HepG2 (cell line): Measurements from ENCODE around the gene PCDHGB1. TPM values are rescaled to one million over a fixed set of nuclear protein-coding genes. Genes with fewer than 3 reads are reported as not detected.

Source experiments
- ATAC-seq: fragments of 200-7000 bp; cut with Tn5 transposase; 3 replicates; pipeline ENCODE4 v1.9.1; 2020; ENCODE audit warnings: mild to moderate bottlenecking, moderate library complexity
- BruUV-seq: library from RNA; stranded (reverse); fragments of 400-500 nt; replicated peaks from 2 replicates; lab custom pipeline; 2021; lab: Mats Ljungman, UMichigan
- CTCF ChIA-PET: fragments of 300-600 bp; formaldehyde crosslinking; extraction: SDS; loops from one replicate; lab custom pipeline; 2021; ENCODE audit warnings: low total read pairs, inconsistent platforms, low intra/inter-chr PET ratio; lab: Yijun Ruan, JAX
- POLR2A ChIA-PET: fragments of 350-600 bp; sonication (Branson Sonifier 250); formaldehyde crosslinking; loops from one replicate; lab custom pipeline; 2020; ENCODE audit warnings: antibody characterized with exemption, inconsistent platforms; lab: Yijun Ruan, JAX
- DNase-seq: peaks from one replicate; pipeline ENCODE4 v3.0.0-alpha.2; 2015; ENCODE audit warnings: low spot score
- FAIRE-seq: peaks from 3 replicates; lab custom pipeline; 2011; peaks lifted over from hg19 to GRCh38; lab: Jason Lieb, UNC
- H2AFZ ChIP-seq: one replicate; pipeline ENCODE4 v1.6.1; 2011; ENCODE audit warnings: low read length, inconsistent platforms
- H3K27ac ChIP-seq: fragments of 300-600 bp; 3 replicates; pipeline ENCODE4 v1.8.0; 2011; ENCODE audit warnings: mixed run types, mild to moderate bottlenecking, mixed read lengths, low read length, inconsistent platforms; ENCODE audit not compliant: insufficient read depth; ENCODE audit errors: extremely low read length
- H3K27me3 ChIP-seq, 2 experiments: fragments of 200-600 bp in 1 of 2; 2 replicates in 1 of 2; 3 replicates in 1 of 2; pipeline versions ENCODE4 v1.6.0 to v1.8.0; 2011; ENCODE audit warnings: low read length in 2 of 2, mild to moderate bottlenecking in 2 of 2, moderate library complexity in 2 of 2, inconsistent platforms in 1 of 2; ENCODE audit not compliant: insufficient read depth in 2 of 2, control insufficient read depth in 1 of 2
- H3K36me3 ChIP-seq, 2 experiments: fragments of 200-600 bp in 1 of 2; replicated peaks in 1 of 2; 2 replicates in 1 of 2; 3 replicates in 1 of 2; pipeline versions ENCODE4 v1.5.1 to v1.8.0; 2011; ENCODE audit warnings: low read length in 2 of 2, inconsistent platforms in 1 of 2; ENCODE audit not compliant: insufficient read depth in 2 of 2, control insufficient read depth in 1 of 2
- H3K4me1 ChIP-seq: 2 replicates; pipeline ENCODE4 v1.5.1; 2012; ENCODE audit warnings: low read length, inconsistent platforms; ENCODE audit not compliant: insufficient read depth
- H3K4me2 ChIP-seq: 2 replicates; pipeline ENCODE4 v1.6.0; 2011; ENCODE audit warnings: low read depth, low read length, inconsistent platforms
- H3K4me3 ChIP-seq, 3 experiments: fragments of 200-600 bp in 1 of 3; sonication (generic), shearing (Covaris generic) in 1 of 3; replicated peaks in 1 of 3; 2 replicates each; pipeline ENCODE4 v1.5.1; 2011 to 2016; ENCODE audit warnings: low read length in 3 of 3, inconsistent platforms in 2 of 3, low read depth in 2 of 3, mild to moderate bottlenecking in 2 of 3, control low read depth in 1 of 3, mixed read lengths in 1 of 3; ENCODE audit not compliant: insufficient read depth in 1 of 3
- H3K79me2 ChIP-seq: one replicate; pipeline ENCODE4 v1.6.1; 2011; ENCODE audit warnings: low read length, inconsistent platforms; ENCODE audit not compliant: insufficient read depth
- H3K9ac ChIP-seq: 2 replicates; pipeline ENCODE4 v1.6.0; 2011; ENCODE audit warnings: mild to moderate bottlenecking, low read depth, low read length, inconsistent platforms; ENCODE audit not compliant: insufficient read depth
- H3K9me3 ChIP-seq: 2 replicates; pipeline ENCODE4 v1.5.1; 2012; ENCODE audit warnings: mild to moderate bottlenecking, low read length
- H4K20me1 ChIP-seq: 2 replicates; pipeline ENCODE4 v1.6.0; 2011; ENCODE audit warnings: inconsistent platforms, mild to moderate bottlenecking, low read length, moderate library complexity; ENCODE audit not compliant: insufficient read depth
- DMAP1 ChIP-seq: IDR thresholded peaks from 2 replicates; pipeline ENCODE4 v1.6.1; 2016
- HMGA1 ChIP-seq: sonication (generic); formaldehyde crosslinking; conservative IDR thresholded peaks from 2 replicates; pipeline ENCODE4 v1.4.0; 2020; ENCODE audit warnings: missing genetic modification reagents
- HNRNPUL1 ChIP-seq: fragments of 200-400 bp; formaldehyde crosslinking; IDR thresholded peaks from 2 replicates; pipeline ENCODE4 v1.6.1; 2017; ENCODE audit warnings: low read depth, mild to moderate bottlenecking, low read length, moderate library complexity
- MXD3 ChIP-seq: IDR thresholded peaks from 2 replicates; pipeline ENCODE4 v1.6.1; 2016; ENCODE audit warnings: mild to moderate bottlenecking, missing biosample characterization, missing genetic modification reagents
- SCMH1 ChIP-seq: sonication (generic); formaldehyde crosslinking; IDR thresholded peaks from 2 replicates; pipeline ENCODE4 v1.9.0; 2021; ENCODE audit warnings: missing genetic modification reagents, mild to moderate bottlenecking, borderline replicate concordance
- SMARCC2 ChIP-seq: fragments of 450-650 bp; IDR thresholded peaks from 2 replicates; pipeline ENCODE4 v1.6.1; 2017; ENCODE audit warnings: antibody characterized with exemption, mild to moderate bottlenecking
- ZNF256 ChIP-seq: sonication (generic); formaldehyde crosslinking; conservative IDR thresholded peaks from 2 replicates; pipeline ENCODE4 v1.4.0; 2020; ENCODE audit warnings: missing genetic modification reagents
- ZNF749 ChIP-seq: sonication (generic); formaldehyde crosslinking; IDR thresholded peaks from 2 replicates; pipeline ENCODE4 v1.8.0; 2022; ENCODE audit warnings: mild to moderate bottlenecking, missing genetic modification reagents, moderate library complexity, borderline replicate concordance
- WGBS: methylation state at CpG from one replicate; pipeline ENCODE4 v1.1.6; 2017; ENCODE audit warnings: low lambda C conversion rate; 5-methylcytosine and 5-hydroxymethylcytosine counted together
- in situ Hi-C: cut with HindIII; loops from 2 replicates; pipeline ENCODE4 v1.10.0; 2017; ENCODE audit warnings: low pct_unique_long_range_greater_than_20kb; ENCODE audit not compliant: extremely low pct_ligation_motif_present
- intact Hi-C: fragments of 100-400 bp; cut with micrococcal nuclease; formaldehyde crosslinking; loops from one replicate; pipeline ENCODE4 v1.10.0; 2022; ENCODE audit not compliant: unreplicated experiment
- polyA plus RNA-seq, 8 experiments: library from polyadenylated mRNA; depleted of rRNA in 3 of 8; stranded (reverse) in 7 of 8; unstranded in 1 of 8; fragments of >200 nt; fragmentation: Illumina TruSeq in 4 of 8; extraction: Trizol in 4 of 8; gene quantifications; 2 replicates each; pipeline versions ENCODE4 v1.2.1 to v1.2.3, GENCODE V29; 2011 to 2016; ENCODE audit warnings: low read depth in 4 of 8, missing spikeins in 1 of 8, mixed read lengths in 1 of 8; ENCODE audit not compliant: insufficient read depth in 1 of 8
- total RNA-seq, 5 experiments: library from RNA; depleted of rRNA; stranded (reverse); fragments of >200 nt; fragmentation: Illumina TruSeq; extraction: Trizol; gene quantifications; 2 replicates each; pipeline ENCODE4 v1.2.3, GENCODE V29; 2016; ENCODE audit warnings: low read depth in 1 of 5

PCDHGB1 gene
- total and polyA plus RNA-seq, 2 of the 13 experiments (the other 11 are each of a cell fraction or from before 2014, with no cell fraction given), result 1.0 to 2.6 TPM

GRCh38 chr5:141366016-141366896 is 16.4 kb downstream of the PCDHGB1 start (continued):
- TF ChIP-seq MXD3 (CRISPR knock-in tag), result no peak
- no peak for TF ChIP-seq HNRNPUL1
- no peak for TF ChIP-seq ZNF256 (CRISPR knock-in tag)
- TF ChIP-seq DMAP1, result no peak

- POLR2A ChIA-PET, result no interaction called here
- Histone ChIP-seq H3K4me1 (no peaks in the 10 kb centered on the region), H2AFZ (no peak within 1 kb of the TSS), H3K27ac (no peak within 1 kb of the TSS)
- in situ Hi-C loops, result no loop called here
- TF ChIP-seq SMARCC2 (no peak), SCMH1 (CRISPR knock-in tag) (no peak), HMGA1 (CRISPR knock-in tag) (no peak), ZNF749 (CRISPR knock-in tag) (no peak)
- TF ChIP-seq, all 625 proteins: peak for 0
- WGBS, result 67% methylated on average over 32 of the region's 32 CpGs
- Histone ChIP-seq H3K4me2 (no peak within 1 kb of the TSS), H3K9ac (no peak within 1 kb of the TSS), H3K4me3 (no peak within 1 kb of the TSS), H4K20me1 (no peaks in the 10 kb centered on the region), H3K79me2 (no peaks in the 10 kb centered on the region), H3K27me3 (no peaks in the 10 kb centered on the region), H3K9me3 (peaks cover 56% of the 10 kb centered on the region), H3K36me3 (no peaks in the 10 kb centered on the region)
- intact Hi-C loops, result no loop called here
- no TSS peak for BruUV-seq
- CTCF ChIA-PET, result no interaction called here
- FAIRE-seq (no peak), DNase-seq (no peak), ATAC-seq (no peak)
Measured at GRCh38 chr5:141369994-141370848, 20.3 kb downstream of the PCDHGB1 start, which contains the start of gene PCDHGB3. Gene PCDHGB3, plus strand, starts transcription at chr5:141370242. Its CDS starts 153 bp downstream, at chr5:141370395.
